NCI-H2107 treated with DMSO at 0.1 percent for 48 hours (cell line): ENCODE results near the gene HJV.

Experiments
- DNase-seq: peaks from one replicate; lab custom pipeline; 2025; ENCODE audit not compliant: unreplicated experiment; lab: John Stamatoyannopoulos, UW

Gene HJV

DNA sequence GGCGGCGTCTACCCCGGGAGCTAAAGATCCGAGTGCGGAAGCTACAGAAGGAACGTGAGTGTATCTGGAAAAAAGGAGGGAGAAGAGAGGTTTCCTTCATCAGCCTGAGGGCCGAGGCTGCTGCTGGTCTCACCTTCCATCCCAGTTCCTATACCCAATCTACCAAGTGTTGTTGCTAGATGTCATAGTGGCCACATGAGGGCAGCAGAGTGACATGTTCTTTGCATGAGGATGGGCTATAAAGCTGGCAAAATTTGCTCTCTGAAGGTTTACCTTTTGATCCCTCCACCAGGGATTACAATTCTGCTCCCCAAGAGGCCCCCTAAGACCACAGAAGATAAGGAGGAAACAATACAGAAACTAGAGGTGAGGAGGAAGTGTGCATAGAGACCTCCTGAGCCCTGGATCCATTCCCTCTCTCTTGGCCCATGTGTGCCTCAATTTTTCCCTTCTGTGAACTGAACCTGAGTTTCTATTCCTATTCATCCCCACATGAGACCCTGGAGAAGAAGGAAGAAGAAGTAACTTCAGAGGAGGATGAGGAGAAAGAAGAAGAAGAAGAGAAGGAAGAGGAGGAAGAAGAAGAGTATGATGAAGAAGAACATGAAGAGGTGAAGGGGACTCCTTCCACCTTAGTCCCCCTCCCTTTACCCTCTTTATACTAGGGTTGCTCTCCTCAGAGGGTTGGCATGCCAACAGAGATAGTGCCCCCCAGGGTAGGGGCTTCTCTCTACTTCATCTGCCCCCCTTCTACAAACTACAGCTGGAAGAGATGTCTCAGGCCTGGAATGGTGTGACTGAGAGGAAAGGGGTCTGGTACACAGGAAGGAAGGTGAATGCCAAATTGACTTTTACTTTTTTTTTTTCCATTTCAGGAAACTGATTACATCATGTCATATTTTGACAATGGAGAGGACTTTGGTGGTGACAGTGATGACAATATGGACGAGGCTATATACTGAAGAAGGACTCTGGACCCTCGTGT, 43.8 kb downstream of the HJV start:
- peak; percentile 87 for DNase-seq

- no peak for DNase-seq
Measured at GRCh38 chr1:145977016-145977415, 44.5 kb downstream of the HJV start.

DNA sequence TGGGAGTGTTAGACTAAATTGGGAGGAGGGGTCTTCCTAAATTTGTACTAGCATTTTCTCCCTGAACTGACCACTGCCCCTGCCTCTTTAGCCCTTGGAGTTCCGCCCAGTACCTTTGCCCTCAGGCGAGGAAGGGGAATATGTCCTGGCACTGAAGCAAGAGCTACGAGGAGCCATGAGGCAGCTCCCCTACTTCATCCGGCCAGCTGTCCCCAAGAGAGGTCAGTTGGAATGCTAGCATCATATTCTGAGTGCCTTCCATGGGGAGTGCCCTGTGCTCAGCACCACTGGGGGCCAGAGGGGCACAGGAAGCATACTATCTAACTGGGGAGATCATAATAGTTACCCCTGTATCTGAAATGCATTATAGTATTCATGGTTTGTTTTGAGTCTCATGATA, 46.3 kb downstream of the HJV start:
- DNase-seq, result no peak

- no peak for DNase-seq
Measured at GRCh38 chr1:145974721-145975120, 46.8 kb downstream of the HJV start.

DNA sequence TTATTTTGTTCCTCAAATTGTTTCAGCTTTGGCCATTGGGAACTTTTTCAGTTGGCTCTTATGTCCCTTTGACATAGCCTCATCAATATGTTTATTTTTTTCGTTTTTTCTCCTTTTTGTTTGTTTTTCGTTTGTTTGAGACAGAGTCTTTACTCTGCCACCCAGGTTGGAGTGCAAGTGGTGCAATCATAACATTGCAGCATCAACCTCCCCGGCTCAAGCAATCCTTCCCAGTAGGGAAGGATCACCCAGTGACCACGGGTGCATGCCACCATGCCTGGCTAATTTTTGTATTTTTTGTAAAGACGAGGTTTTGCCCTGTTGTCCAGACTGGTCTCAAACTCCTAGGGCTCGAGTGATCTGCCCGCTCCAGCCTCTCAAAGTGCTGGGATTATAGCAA, 49.0 kb downstream of the HJV start:
- DNase-seq, result no peak
